Ishikawa (cell line): ENCODE results near the gene DNER.

ENCODE experiments used
- CEBPB ChIP-seq: IDR thresholded peaks from 2 replicates; pipeline ENCODE4 v1.6.1; 2012
- CREB1 ChIP-seq: IDR thresholded peaks from 2 replicates; pipeline ENCODE4 v1.6.1; 2012; ENCODE audit warnings: low read depth
- EGR1 ChIP-seq: IDR thresholded peaks from 2 replicates; pipeline ENCODE4 v1.6.1; 2012
- EP300 ChIP-seq: IDR thresholded peaks from 2 replicates; pipeline ENCODE4 v1.6.1; 2012; ENCODE audit warnings: borderline replicate concordance
- FOXM1 ChIP-seq: IDR thresholded peaks from 2 replicates; pipeline ENCODE4 v1.6.1; 2012; ENCODE audit warnings: low read depth, borderline replicate concordance
- MAX ChIP-seq: IDR thresholded peaks from 2 replicates; pipeline ENCODE4 v1.6.1; 2012
- NFIC ChIP-seq: IDR thresholded peaks from 2 replicates; pipeline ENCODE4 v1.6.1; 2012
- RAD21 ChIP-seq: IDR thresholded peaks from 2 replicates; pipeline ENCODE4 v1.6.1; 2012; ENCODE audit warnings: low read depth
- REST ChIP-seq: IDR thresholded peaks from 2 replicates; pipeline ENCODE4 v1.6.1; 2012; ENCODE audit warnings: low read depth, mild to moderate bottlenecking
- TAF1 ChIP-seq: IDR thresholded peaks from 2 replicates; pipeline ENCODE4 v1.6.1; 2012; ENCODE audit warnings: low read depth, mild to moderate bottlenecking
- TCF12 ChIP-seq: IDR thresholded peaks from 2 replicates; pipeline ENCODE4 v1.6.1; 2012; ENCODE audit warnings: low read depth
- TEAD4 ChIP-seq: IDR thresholded peaks from 2 replicates; pipeline ENCODE4 v1.6.1; 2012
- USF1 ChIP-seq: IDR thresholded peaks from 2 replicates; pipeline ENCODE4 v1.6.1; 2012
- YY1 ChIP-seq: IDR thresholded peaks from 2 replicates; pipeline ENCODE4 v1.6.1; 2012; ENCODE audit warnings: low read depth
- ZBTB7A ChIP-seq: IDR thresholded peaks from 2 replicates; pipeline ENCODE4 v1.6.1; 2012; ENCODE audit warnings: low read depth

Gene DNER

GRCh38 chr2:229726643-229727042 is 12.3 kb upstream of the DNER start:
- TF ChIP-seq MAX (no peak), REST (no peak), TEAD4 (no peak), EP300 (no peak), EGR1 (no peak), YY1 (no peak), CREB1 (no peak), ZBTB7A (no peak), TCF12 (no peak), TAF1 (no peak), FOXM1 (no peak)

- TF ChIP-seq USF1 (peak; percentile 89), YY1 (no peak)
These were observed 11.6 kb upstream of the DNER start for GRCh38 chr2:229725716-229726574.

- TF ChIP-seq EGR1 (no peak), TAF1 (no peak), YY1 (no peak), MAX (no peak), CREB1 (no peak), TCF12 (no peak), FOXM1 (no peak), CEBPB (no peak), RAD21 (no peak), ZBTB7A (no peak), NFIC (no peak)
These were observed 5.7 kb upstream of the DNER start for GRCh38 chr2:229719926-229720647.

- TF ChIP-seq EP300 = no peak
- no peak for TF ChIP-seq CREB1
These were observed 3.7 kb upstream of the DNER start for GRCh38 chr2:229718057-229718456.

GRCh38 chr2:229715895-229716507 is 1.6 kb upstream of the DNER start:
- TF ChIP-seq NFIC (no peak), ZBTB7A (no peak), RAD21 (peak; percentile 53)

GRCh38 chr2:229714736-229715541 is 584 bp upstream of the DNER start:
- TF ChIP-seq MAX (peak; percentile 51; the same call in 1 of the 2 replicates), TEAD4 (no peak), REST (peak; percentile 93), FOXM1 (no peak), CREB1 (no peak), TAF1 (no peak), USF1 (no peak), EGR1 (no peak)
